ENCODE measurements around the gene CSK.

CSK gene

GRCh38 chr15:74746389-74746788 is 35.5 kb upstream of the CSK start:
- Histone ChIP-seq H3K9me3 (peaks cover 4% of the 10 kb centered on the region), H3K4me3 (ENCODE audit: low read depth, low read length) (no peak overlapping the region), H3K27me3 (no peaks in the 10 kb centered on the region), H3K4me1 (no peaks in the 10 kb centered on the region), H3K36me3 (no peaks in the 10 kb centered on the region)
- no peak for DNase-seq
- TF ChIP-seq, protein P1, sequence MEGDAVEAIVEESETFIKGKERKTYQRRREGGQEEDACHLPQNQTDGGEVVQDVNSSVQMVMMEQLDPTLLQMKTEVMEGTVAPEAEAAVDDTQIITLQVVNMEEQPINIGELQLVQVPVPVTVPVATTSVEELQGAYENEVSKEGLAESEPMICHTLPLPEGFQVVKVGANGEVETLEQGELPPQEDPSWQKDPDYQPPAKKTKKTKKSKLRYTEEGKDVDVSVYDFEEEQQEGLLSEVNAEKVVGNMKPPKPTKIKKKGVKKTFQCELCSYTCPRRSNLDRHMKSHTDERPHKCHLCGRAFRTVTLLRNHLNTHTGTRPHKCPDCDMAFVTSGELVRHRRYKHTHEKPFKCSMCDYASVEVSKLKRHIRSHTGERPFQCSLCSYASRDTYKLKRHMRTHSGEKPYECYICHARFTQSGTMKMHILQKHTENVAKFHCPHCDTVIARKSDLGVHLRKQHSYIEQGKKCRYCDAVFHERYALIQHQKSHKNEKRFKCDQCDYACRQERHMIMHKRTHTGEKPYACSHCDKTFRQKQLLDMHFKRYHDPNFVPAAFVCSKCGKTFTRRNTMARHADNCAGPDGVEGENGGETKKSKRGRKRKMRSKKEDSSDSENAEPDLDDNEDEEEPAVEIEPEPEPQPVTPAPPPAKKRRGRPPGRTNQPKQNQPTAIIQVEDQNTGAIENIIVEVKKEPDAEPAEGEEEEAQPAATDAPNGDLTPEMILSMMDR (IDR thresholded peaks at IDR 0.05; ENCODE audit: low read depth, low read length), result no peak

DNA sequence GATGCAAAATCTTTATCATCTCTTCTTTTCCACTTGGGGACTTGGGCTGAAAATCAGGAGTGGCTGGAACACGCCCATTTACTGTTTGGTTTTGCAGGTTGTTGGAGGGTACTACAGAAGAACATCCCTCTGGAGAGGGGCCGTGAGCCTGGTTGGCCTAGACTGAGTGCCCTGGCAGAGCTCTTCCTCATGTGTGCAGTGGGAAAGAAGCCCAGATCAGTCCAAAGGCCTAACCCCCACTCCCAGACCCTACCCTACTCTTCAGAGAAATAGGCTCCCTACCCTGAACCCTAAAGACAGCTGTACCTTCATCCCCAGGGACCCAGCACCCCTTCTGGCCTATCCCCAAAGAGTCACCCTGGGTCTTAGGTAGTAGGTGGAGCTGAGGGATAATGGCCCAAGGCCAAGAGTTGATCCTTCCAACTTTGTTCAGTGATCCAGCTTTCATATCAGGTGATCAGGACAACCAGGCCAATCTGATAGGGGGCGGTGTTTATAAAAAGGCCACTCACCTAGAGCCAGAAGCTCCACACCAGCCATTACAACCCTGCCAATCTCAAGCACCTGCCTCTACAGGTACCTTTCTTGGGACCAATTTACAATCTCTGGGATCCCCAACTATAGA is 33.4 kb upstream of the CSK start, which contains the start of gene CYP1A2:
TSS of gene CYP1A2 (plus strand) at position 524 of the 625 bp plus-strand sequence. CDS start 894 bp downstream, outside the sequence.
- DNase-seq, result no peak
- Histone ChIP-seq H3K4me3 (ENCODE audit: low read depth, low read length) (no peak within 1 kb of the TSS), H3K27me3 (no peaks in the 10 kb centered on the region), H3K9me3 (no peaks in the 10 kb centered on the region), H3K36me3 (no peaks in the 10 kb centered on the region), H3K4me1 (no peaks in the 10 kb centered on the region)
- TF ChIP-seq, protein P1 (IDR thresholded peaks at IDR 0.05; ENCODE audit: low read depth, low read length), result no peak

GRCh38 chr15:74749832-74750231 is 32.0 kb upstream of the CSK start:
- H3K36me3 ChIP-seq, result no peaks in the 10 kb centered on the region
- TF ChIP-seq, protein P1 (IDR thresholded peaks at IDR 0.05; ENCODE audit: low read depth, low read length), result no peak
- no peaks in the 10 kb centered on the region for H3K4me1 ChIP-seq
- H3K27me3 ChIP-seq, result no peaks in the 10 kb centered on the region
- no peak overlapping the region for H3K4me3 ChIP-seq (ENCODE audit: low read depth, low read length)
- DNase-seq, result no peak
- no peaks in the 10 kb centered on the region for H3K9me3 ChIP-seq

GRCh38 chr15:74750751-74751150 is 31.1 kb upstream of the CSK start:
- Histone ChIP-seq H3K36me3 (no peaks in the 10 kb centered on the region), H3K9me3 (no peaks in the 10 kb centered on the region), H3K27me3 (no peaks in the 10 kb centered on the region), H3K4me1 (no peaks in the 10 kb centered on the region), H3K4me3 (ENCODE audit: low read depth, low read length) (no peak overlapping the region)
- TF ChIP-seq, protein P1 (IDR thresholded peaks at IDR 0.05; ENCODE audit: low read depth, low read length), result no peak
- DNase-seq, result no peak

DNA sequence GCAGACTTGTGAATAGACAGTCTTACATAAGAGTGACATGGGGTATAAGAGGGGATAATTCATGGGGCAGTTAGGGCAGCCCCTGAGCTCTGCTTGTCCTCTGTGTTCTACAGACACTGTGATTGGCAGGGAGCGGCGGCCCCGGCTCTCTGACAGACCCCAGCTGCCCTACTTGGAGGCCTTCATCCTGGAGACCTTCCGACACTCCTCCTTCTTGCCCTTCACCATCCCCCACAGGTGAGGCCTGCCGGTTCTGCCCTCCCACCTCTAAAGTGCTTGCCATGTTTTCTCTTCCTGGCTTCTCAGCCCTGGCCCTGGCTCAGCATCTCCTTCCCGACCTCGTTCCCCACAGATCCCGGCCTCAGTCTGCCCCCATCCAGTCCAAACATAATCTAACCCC is 29.9 kb upstream of the CSK start:
- Histone ChIP-seq H3K4me1 (no peaks in the 10 kb centered on the region), H3K4me3 (ENCODE audit: low read depth, low read length) (no peak overlapping the region), H3K27me3 (no peaks in the 10 kb centered on the region), H3K9me3 (no peaks in the 10 kb centered on the region), H3K36me3 (no peaks in the 10 kb centered on the region)
- no peak for DNase-seq
- TF ChIP-seq, protein P1 (IDR thresholded peaks at IDR 0.05; ENCODE audit: low read depth, low read length), result no peak

GRCh38 chr15:74752531-74752930 is 29.3 kb upstream of the CSK start:
- TF ChIP-seq, protein P1 (IDR thresholded peaks at IDR 0.05; ENCODE audit: low read depth, low read length), result no peak

More at GRCh38 chr15:74752531-74752930, 29.3 kb upstream of the CSK start:
- DNase-seq, result no peak
- no peaks in the 10 kb centered on the region for H3K36me3 ChIP-seq
- H3K4me3 ChIP-seq (ENCODE audit: low read depth, low read length), result no peak overlapping the region
- no peaks in the 10 kb centered on the region for H3K27me3 ChIP-seq
- no peaks in the 10 kb centered on the region for H3K4me1 ChIP-seq
- H3K9me3 ChIP-seq, result no peaks in the 10 kb centered on the region

Measured in BE2C (cell line).